ENCODE data around the gene SPEF2.

The SPEF2 gene

DNA sequence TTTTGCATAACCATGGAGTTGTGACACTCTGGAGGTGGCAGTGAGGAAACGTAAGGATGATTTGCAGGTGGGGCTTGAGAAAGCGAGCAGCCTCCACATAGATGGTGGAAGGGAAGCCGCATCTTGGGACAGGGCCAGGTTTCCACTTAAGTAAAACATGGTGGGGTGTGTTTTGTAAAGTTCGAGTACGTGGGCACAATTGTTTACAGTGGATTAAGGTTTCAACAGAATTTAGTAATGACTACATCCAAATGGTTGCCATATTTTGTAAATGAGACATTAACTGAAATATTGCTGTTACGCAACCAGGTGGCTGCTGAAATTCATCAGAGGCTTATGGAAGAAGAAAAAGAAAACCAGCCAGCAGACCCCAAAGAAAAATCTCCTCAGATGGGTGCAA lies 153.6 kb downstream of the SPEF2 start:
- Mint-ChIP-seq H3K9me3 (no peaks in the 10 kb centered on the region), H3K27ac (no peak overlapping the region), H3K4me1 (no peaks in the 10 kb centered on the region), H3K4me3 (no peak overlapping the region), H3K27me3 (ENCODE audit: low read depth) (peaks cover 4% of the 10 kb centered on the region), H3K36me3 (ENCODE audit: low read depth) (no peaks in the 10 kb centered on the region)
- TF ChIP-seq, protein P1, sequence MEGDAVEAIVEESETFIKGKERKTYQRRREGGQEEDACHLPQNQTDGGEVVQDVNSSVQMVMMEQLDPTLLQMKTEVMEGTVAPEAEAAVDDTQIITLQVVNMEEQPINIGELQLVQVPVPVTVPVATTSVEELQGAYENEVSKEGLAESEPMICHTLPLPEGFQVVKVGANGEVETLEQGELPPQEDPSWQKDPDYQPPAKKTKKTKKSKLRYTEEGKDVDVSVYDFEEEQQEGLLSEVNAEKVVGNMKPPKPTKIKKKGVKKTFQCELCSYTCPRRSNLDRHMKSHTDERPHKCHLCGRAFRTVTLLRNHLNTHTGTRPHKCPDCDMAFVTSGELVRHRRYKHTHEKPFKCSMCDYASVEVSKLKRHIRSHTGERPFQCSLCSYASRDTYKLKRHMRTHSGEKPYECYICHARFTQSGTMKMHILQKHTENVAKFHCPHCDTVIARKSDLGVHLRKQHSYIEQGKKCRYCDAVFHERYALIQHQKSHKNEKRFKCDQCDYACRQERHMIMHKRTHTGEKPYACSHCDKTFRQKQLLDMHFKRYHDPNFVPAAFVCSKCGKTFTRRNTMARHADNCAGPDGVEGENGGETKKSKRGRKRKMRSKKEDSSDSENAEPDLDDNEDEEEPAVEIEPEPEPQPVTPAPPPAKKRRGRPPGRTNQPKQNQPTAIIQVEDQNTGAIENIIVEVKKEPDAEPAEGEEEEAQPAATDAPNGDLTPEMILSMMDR (IDR thresholded peaks at IDR 0.05; ENCODE audit: unreplicated experiment in 3 of 3) = no peak

DNA sequence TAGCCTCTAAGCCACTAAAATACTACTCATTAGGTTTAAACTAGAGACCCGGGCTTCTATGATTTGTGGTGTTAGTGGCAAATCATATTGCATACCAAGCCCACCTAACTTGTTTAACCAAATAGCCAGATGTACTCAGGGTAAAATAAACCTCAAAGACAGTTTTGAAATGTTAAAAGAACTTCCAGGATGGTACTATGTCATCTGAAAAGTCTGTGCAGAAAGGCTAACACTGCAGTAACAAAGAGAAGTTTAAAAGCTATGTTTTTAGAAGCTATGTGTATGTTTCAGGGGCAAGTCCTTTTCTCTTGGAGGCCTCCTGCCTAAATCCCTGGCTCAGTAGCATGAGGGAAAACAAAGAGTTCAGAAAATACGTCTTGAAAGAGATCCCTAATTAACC lies 154.2 kb downstream of the SPEF2 start:
- no peaks in the 10 kb centered on the region for H3K4me1 Mint-ChIP-seq
- TF ChIP-seq, protein P1 (IDR thresholded peaks at IDR 0.05; ENCODE audit: unreplicated experiment in 3 of 3) = no peak
- no peak overlapping the region for H3K4me3 Mint-ChIP-seq
- H3K27me3 Mint-ChIP-seq (ENCODE audit: low read depth) = peaks cover 4% of the 10 kb centered on the region
- no peaks in the 10 kb centered on the region for H3K36me3 Mint-ChIP-seq (ENCODE audit: low read depth)
- H3K9me3 Mint-ChIP-seq = no peaks in the 10 kb centered on the region
- H3K27ac Mint-ChIP-seq = no peak overlapping the region

DNA sequence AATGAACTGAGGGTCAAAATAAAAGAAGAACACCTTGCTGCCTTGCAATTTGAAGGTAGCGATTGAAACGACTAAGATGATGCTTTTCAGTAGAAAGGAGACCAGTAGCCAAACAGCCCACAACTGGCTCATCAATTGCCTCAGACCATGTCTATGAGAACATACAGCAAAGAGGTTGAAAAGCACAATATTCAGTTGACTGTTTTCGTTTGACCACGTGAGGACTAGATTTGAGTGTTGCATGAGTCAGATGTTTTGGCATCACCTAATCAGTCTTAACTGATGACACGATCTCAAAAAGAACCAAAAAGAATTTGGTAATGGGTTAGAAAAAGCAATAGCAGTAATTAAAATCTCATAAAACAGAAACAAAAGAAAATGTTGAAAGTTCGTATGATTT lies 156.3 kb downstream of the SPEF2 start:
- Mint-ChIP-seq H3K4me1 (no peaks in the 10 kb centered on the region), H3K36me3 (ENCODE audit: low read depth) (no peaks in the 10 kb centered on the region), H3K4me3 (no peak overlapping the region), H3K27me3 (ENCODE audit: low read depth) (peaks cover 4% of the 10 kb centered on the region), H3K9me3 (no peaks in the 10 kb centered on the region), H3K27ac (no peak overlapping the region)
- TF ChIP-seq, protein P1 (IDR thresholded peaks at IDR 0.05; ENCODE audit: unreplicated experiment in 3 of 3) = no peak

DNA sequence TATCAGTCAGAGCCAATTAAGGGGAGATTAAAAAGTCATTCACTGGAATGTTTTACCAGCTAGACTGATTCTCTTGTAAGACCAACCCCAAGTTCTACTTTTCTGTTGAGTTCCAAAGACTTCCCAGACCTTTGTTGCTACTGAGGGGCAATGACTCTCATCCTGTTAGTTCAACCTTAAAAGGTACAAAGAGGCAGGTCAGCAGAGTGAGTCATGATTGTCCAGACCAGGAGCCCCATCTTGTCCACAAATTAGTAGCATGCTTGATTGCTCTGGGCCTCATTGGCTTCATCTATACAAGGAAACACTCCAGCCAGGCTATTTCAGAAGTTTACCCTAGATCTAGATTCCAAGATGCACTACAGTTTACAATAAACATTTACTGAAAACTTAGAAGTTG lies 159.1 kb downstream of the SPEF2 start:
- H3K27ac Mint-ChIP-seq = no peak overlapping the region
- TF ChIP-seq, protein P1 (IDR thresholded peaks at IDR 0.05; ENCODE audit: unreplicated experiment in 3 of 3) = no peak
- H3K4me1 Mint-ChIP-seq = peaks cover 7% of the 10 kb centered on the region
- no peaks in the 10 kb centered on the region for H3K27me3 Mint-ChIP-seq (ENCODE audit: low read depth)
- H3K4me3 Mint-ChIP-seq = no peak overlapping the region
- H3K9me3 Mint-ChIP-seq = no peaks in the 10 kb centered on the region
- H3K36me3 Mint-ChIP-seq (ENCODE audit: low read depth) = no peaks in the 10 kb centered on the region

DNA sequence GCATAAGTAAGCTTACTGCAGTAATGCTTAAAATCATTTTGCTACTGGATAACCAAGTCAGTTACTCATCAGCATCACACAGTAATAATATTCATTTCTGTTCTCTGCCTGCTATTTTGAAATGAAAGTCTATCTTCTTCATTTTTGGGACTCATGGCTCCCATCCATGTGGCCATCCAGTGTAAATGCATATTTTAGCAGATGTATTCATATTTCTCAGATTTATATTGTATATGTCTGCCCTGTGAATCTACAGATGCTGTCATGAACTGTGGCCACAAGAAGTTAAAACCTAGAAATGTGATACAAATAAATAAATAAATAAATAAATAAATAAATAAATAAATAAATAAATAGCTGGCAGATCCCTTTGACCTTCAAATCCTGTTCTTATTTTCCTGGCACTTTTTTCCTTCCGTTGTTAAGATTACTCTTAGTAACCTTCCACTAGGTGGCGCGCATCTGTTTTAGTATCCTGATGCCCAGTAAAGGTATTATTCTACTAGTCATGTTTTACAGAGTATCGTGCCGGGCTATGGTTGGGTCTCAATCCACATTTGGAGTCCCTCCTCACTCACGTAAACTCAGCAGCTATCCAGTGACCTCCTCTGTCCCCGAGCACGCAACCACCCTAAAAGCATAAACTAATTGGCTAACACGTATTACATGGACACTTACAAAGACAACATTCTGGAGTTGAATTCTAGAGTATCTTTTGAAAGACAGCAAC lies 159.9 kb downstream of the SPEF2 start:
- TF ChIP-seq, protein P1 (IDR thresholded peaks at IDR 0.05; ENCODE audit: unreplicated experiment in 3 of 3) = peak; percentile 53 to 64 (median 59)
- no peak overlapping the region for H3K27ac Mint-ChIP-seq
- no peaks in the 10 kb centered on the region for H3K9me3 Mint-ChIP-seq
- H3K4me1 Mint-ChIP-seq = peaks cover 11% of the 10 kb centered on the region
- H3K4me3 Mint-ChIP-seq = no peak overlapping the region
- H3K27me3 Mint-ChIP-seq (ENCODE audit: low read depth) = no peaks in the 10 kb centered on the region
- H3K36me3 Mint-ChIP-seq (ENCODE audit: low read depth) = no peaks in the 10 kb centered on the region

DNA sequence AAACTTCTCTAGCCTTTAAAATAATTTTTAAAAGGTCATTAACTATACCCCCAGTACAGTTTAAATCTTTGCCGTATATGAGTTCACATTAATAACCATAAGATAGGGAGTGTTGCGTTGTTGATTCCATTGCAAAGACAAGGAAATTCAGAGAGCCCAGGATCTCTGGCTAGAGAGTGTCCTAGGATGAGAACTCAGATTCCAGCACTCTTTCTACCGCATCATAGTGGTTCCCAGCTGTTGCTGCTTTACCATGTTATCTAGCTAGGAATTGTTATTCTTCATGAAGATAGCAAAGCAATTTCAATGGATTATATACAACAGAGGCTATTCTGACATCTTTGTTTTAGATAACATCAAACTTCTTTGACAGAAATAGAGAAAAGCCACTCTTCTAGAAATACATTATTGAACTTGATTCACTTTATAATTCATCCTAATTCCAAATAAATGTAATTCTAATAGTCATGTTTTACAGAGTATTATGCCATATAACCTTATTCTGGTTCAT lies 160.7 kb downstream of the SPEF2 start:
- TF ChIP-seq, protein P1 (IDR thresholded peaks at IDR 0.05; ENCODE audit: unreplicated experiment in 3 of 3) = no peak
- peaks cover 11% of the 10 kb centered on the region for H3K4me1 Mint-ChIP-seq
- no peak overlapping the region for H3K27ac Mint-ChIP-seq
- H3K9me3 Mint-ChIP-seq = no peaks in the 10 kb centered on the region
- H3K36me3 Mint-ChIP-seq (ENCODE audit: low read depth) = no peaks in the 10 kb centered on the region
- no peak overlapping the region for H3K4me3 Mint-ChIP-seq
- no peaks in the 10 kb centered on the region for H3K27me3 Mint-ChIP-seq (ENCODE audit: low read depth)
